GM15510 (cell line): ENCODE measurements around the gene CFAP221.

Source experiments
- POLR2A ChIP-seq: IDR thresholded peaks from 3 replicates; pipeline ENCODE4 v1.6.1; 2011; ENCODE audit warnings: borderline replicate concordance; ENCODE audit not compliant: insufficient read length; ENCODE audit errors: extremely low read depth

CFAP221 gene

DNA sequence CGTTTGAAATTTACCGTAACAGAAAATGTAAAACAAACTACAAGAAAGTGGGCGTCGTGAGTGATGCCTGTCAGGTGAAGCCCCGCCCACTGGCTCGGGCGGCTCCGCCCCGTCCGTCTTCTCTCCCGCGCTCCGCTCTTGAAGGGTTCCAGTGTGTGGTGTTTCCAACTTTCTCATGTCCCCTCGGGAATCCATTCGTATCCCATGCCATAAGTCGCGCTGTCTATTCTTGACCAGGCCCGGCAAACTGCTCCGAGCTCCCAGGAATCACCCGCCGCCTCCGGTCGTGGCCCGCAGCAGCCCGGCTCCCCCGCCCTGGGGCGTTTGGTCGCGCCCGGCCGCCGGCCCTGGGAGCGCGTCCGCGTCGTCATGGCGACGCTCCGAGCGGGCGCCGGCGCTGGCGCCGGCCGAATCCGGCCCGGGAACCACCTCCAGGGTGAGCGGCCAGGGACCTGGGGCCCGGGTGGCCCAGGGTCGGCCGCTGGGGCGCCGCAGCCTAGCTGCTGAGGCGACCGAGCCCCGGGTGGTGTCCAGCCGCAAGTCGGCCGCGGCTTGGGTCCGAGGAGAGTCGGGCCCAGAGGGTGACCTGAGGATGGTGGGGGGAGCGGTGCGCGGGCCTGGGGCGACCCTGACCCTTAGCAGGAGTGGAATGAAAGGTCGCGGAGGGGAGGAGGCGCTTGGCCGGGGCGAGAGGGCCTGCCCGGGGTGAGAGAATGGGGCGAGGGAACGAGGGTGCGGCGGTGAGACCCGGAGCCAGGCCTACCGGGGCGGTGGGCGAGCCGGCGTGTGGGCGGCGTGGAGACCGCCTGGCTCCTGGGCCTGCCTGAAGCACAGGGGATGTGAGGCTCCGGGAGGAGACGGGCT, at the start of gene CFAP221:
Gene CFAP221 (plus strand): TSS at position 375 of the 864 bp plus-strand sequence. CDS start 1,683 bp downstream, outside the sequence.
- TF ChIP-seq POLR2A: no peak

- TF ChIP-seq POLR2A: no peak
Measured at GRCh38 chr2:119495948-119496347, 48.3 kb upstream of the CFAP221 start.

DNA sequence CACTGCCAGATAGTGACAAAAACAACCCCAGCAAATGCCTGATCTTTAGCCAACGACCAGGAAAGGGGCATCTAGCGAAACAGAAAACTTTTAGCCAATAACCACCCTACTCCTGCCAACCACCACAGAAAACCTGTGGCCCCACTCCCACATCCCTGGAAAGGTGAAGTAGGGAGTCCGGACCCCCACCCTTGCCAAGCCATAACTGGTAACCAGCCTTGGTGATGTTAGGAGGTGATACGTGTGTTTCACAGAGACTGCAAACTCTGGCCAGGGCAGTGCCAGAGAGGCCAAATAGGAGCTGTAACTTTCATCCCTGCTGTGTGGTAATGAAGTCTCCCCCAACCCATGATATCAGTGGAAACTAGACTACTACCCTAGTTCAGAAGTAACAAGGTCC, 47.6 kb upstream of the CFAP221 start:
- TF ChIP-seq POLR2A: no peak

DNA sequence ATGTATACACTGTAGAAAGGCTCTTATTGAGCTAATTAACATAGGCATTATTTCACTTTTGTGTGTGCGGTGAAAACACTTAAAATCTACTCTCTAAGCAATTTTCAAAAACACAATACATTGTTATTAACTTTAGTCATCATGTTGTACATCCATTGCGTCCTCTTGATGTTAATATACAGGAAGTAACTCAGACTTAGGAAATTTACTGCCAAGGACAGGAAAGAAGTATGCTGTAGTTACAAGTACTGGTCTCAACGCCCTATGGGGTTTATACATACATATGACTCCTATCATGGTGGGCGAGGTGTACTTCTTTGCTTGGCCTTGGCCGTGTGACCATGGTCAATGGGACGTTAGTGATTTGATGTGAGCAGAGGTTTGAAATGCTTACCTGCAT, 35.5 kb upstream of the CFAP221 start:
- TF ChIP-seq POLR2A: no peak

DNA sequence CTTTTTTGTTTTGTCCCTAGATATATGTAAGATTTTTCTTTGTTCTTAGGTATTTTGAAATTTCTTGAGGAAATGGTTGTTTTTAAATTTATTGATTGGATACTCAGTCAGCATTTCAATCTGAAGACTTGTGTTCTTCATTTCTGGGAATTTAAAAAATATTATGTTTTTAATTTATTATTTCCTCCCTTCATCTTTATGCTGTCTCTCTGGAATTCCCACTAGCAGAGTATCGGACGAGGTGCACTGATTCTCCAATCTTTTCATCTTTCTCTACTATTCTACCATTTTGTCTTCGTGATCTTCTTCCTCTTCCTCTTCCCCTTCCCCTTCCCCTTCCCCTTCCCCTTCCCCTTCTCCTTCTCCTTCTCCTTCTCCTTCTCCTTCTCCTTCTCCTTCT, 32.3 kb upstream of the CFAP221 start:
- TF ChIP-seq POLR2A: no peak

GRCh38 chr2:119512946-119513345, 31.3 kb upstream of the CFAP221 start:
- TF ChIP-seq POLR2A: no peak

DNA sequence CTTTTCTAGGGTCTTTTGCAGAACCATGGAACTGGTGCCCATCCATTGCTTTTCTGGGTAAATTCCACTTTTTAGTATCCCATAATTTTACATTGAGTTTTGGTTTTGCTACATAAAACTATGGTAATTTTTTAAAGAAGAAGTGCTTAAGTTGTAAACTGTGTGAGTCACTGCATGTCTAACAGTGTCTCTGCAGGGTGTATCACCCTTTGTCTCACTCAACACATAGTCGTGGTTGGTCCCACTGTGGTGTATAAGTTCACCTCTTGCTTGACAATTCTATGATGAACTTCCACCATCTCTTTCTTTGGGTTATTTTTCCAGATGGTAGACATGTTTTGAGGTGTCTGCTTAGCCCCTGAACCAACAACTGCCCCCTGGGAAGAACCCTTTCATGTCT, 30.4 kb upstream of the CFAP221 start:
- TF ChIP-seq POLR2A: no peak

- TF ChIP-seq POLR2A: no peak
Measured at GRCh38 chr2:119516121-119516520, 28.1 kb upstream of the CFAP221 start.

DNA sequence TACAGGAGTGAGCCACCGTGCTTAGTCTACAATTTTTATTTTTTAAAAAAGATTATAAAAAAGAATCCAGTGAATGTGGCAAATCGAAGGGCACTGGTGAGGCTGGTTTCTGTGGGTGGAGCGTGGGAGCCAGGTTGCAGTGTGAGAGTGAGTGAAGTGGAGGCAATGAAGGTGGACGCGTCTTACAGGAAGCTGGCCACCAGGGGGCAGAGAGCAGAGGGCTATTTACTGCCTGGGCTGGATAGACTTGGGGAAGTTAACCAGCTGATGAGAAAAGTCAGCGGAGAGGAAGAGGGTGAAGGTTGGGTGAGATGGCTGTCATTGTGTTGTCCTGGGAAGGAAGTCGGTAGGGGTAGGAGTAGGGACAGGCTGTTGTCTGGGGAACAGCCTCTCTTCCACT, 26.8 kb upstream of the CFAP221 start:
- TF ChIP-seq POLR2A: no peak

DNA sequence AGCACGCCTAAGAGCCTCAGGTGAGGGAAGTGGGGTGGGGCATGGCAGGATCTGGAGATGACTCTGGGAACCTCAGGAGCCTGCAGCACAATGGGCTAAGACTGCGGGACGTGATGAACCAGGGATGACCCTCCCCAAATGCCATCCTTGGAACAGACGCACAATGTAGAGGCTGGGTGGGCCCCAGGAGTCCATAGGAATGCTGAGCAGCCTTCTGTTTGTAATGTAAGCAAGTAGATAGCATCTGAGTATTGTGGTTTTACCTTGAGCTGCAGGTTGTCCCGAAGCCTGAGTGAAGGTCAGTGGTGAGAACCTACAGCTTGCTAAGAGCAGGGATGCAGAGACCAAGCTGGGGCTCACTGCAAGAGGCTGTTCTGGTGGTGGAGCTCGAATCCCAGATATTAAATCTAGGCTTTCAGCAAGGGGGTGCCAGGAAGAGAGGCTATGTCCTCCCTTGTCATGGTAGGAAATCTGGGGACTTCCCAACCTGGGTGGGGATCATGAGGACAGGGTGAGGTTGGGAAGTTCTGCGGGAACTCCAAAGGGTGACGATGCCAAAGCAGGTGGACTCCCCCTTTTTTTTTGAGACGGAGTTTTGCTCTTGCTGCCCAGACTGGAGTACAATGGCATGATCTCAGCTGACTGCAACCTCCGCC, 25.7 kb upstream of the CFAP221 start:
- TF ChIP-seq POLR2A: no peak

DNA sequence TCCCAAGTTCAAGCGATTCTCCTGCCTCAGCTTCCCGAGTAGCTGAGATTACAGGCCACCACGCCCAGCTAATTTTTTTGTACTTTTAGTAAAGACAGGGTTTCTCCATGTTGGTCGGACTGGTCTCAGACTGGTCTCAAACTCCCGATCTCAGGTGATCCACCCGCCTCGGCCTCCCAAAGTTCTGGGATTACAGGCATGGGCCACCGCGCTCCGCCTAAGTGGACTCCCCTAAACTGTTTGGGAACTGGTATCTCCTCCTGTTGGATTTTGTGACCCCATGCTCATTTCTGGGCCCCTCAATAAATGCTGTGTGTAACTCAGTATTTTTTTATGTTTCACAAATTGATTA, 25.2 kb upstream of the CFAP221 start:
- no peak for TF ChIP-seq POLR2A

GRCh38 chr2:119520696-119521432, 23.4 kb upstream of the CFAP221 start:
- TF ChIP-seq POLR2A: no peak

- TF ChIP-seq POLR2A: no peak
Measured at GRCh38 chr2:119521433-119522050, 22.7 kb upstream of the CFAP221 start.

GRCh38 chr2:119522671-119523070, 21.6 kb upstream of the CFAP221 start:
- TF ChIP-seq POLR2A: no peak
